ENCODE results near the gene IHH. TPM values are rescaled to one million over a fixed set of nuclear protein-coding genes. Genes with fewer than 3 reads are reported as not detected.

The IHH gene
- total and polyA plus RNA-seq, 2 donors (not counting 3 experiments of a cell fraction or from before 2014, with no cell fraction given) = 0.03 TPM; not detected in 1

DNA sequence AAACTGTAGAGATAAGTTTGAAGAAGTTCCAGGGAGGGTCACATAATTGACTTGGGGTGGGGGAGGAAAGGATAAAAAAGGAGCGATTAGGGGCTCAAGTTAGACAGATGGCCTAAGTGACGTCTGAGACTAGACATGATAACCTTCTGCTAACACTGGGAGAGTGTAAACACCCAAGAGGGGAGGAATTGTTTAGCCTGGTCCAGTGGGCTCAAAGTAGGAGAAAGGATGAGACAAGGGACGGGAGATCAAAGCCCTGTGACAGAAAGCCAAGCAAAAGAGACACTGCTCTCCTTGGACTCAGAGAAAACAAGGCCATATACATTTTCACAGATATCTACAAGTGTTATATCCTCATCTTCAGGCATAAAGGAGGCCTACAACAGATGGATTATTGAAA, 45.5 kb upstream of the IHH start:
- TF ChIP-seq MYC (IDR thresholded peaks at IDR 0.05; ENCODE audit: low read depth, low read length) (no peak), POLR2A (IDR thresholded peaks at IDR 0.05; ENCODE audit: low read depth, low read length) (no peak), CTCF (IDR thresholded peaks at IDR 0.05; ENCODE audit: extremely low read depth in 1 of 2, insufficient read depth in 1 of 2, low read depth in 1 of 2, low read length in 2 of 2) (no peak), POLR2AphosphoS5 (IDR thresholded peaks at IDR 0.05; ENCODE audit: insufficient read depth, low read depth, low read length) (no peak)
- TF ChIP-seq, protein P1, sequence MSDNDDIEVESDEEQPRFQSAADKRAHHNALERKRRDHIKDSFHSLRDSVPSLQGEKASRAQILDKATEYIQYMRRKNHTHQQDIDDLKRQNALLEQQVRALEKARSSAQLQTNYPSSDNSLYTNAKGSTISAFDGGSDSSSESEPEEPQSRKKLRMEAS (IDR thresholded peaks at IDR 0.05; ENCODE audit: insufficient read depth, insufficient read length) = no peak
- no TSS peak for BruUV-seq (replicated peaks)
- ChIA-PET POLR2A (interaction anchor here (0.6 kb wide), 1 partner anchor 28 kb away, joined by 7 read pairs; no protein-coding TSS in a partner anchor), CTCF (interaction anchor here (1.0 to 4.0 kb wide), 5 partner anchors 9 to 48 kb away, joined by 3 to 71 read pairs (median 51); no protein-coding TSS in a partner anchor)
- H3K36me3 ChIP-seq (ENCODE audit: control insufficient read depth in 2 of 2, extremely low read depth in 1 of 2, insufficient read depth in 2 of 2, low read length in 2 of 2) = no peaks in the 10 kb centered on the region
- dilution Hi-C loops (cut with MboI; ENCODE audit: extremely low pct_ligation_motif_present, low sequenced_read_pairs) = no loop called here
- no peaks in the 10 kb centered on the region for H3K9me1 ChIP-seq (replicated peaks; ENCODE audit: control insufficient read depth, extremely low read depth, insufficient read depth, low read length)
- H2AFZ ChIP-seq (ENCODE audit: low read depth, low read length) = no peak overlapping the region
- H3K27ac ChIP-seq (ENCODE audit: insufficient read depth, low read depth, low read length) = no peak overlapping the region
- FAIRE-seq (no peak), DNase-seq (ENCODE audit: low read depth, low spot score) (no peak)
- no peaks in the 10 kb centered on the region for H3K27me3 ChIP-seq (ENCODE audit: control insufficient read depth in 2 of 2, insufficient read depth in 2 of 2, low read length in 2 of 2)
- no peak overlapping the region for H3K4me2 ChIP-seq (ENCODE audit: insufficient read depth, low read length)
- intact Hi-C loops (cut with micrococcal nuclease) = no loop called here
- no peaks in the 10 kb centered on the region for H4K20me1 ChIP-seq (replicated peaks; ENCODE audit: control insufficient read depth, extremely low read depth, insufficient read depth, low read length)
- no peaks in the 10 kb centered on the region for H3K4me1 ChIP-seq (ENCODE audit: control insufficient read depth, extremely low read depth, insufficient read depth, low read length)
- no peak overlapping the region for H3K4me3 ChIP-seq (replicated peaks in 1 of 3; ENCODE audit: insufficient read depth in 1 of 3, low read depth in 1 of 3, low read length in 3 of 3)
- no peak overlapping the region for H3K9ac ChIP-seq (replicated peaks; ENCODE audit: extremely low read depth, insufficient read depth, low read length)
- no peaks in the 10 kb centered on the region for H3K79me2 ChIP-seq (ENCODE audit: control insufficient read depth, insufficient read depth, low read length)
- no peaks in the 10 kb centered on the region for H3K9me3 ChIP-seq (replicated peaks; ENCODE audit: control insufficient read depth, insufficient read depth, low read length)

Measured in endothelial cell of umbilical vein (primary cell).